ENCODE data around the gene VWA2.

VWA2 gene

DNA sequence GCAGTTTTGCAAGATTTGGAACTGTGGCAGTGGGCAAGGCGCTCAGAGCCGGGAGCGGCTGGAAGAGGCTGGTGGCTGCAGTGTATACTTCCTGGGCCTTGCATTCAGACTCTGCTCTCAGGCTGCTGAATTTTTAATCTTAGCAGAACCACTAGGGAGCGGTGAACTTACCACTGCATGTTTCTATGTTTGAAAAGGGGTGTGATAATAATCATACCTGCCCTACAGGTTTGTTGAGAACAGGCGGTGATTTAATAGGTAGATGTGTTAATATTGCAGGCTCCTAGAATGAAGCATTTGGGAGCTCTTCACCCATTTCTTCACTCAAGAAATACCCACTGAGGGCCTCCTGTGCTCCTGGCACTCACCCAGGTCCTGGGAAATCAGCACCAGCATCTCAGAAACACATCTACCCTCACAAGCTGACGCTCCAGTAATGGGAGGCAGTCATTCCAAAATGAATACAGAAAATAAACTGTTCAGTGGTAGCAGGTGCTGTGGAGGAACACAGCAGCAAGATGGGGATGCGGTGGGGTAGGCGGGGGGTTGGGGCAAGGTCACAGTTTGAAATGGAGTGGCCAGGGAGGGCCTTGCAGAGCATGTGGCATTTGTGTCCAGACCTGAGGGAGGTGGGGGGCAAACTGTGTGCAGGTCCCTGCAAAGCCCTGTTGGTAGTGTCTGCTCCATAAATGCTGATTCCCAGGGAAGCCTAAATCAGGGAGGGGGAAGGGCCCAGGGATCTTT is 41.0 kb downstream of the VWA2 start:
- DNase-seq (ENCODE audit: low read depth), result no peak
- TF ChIP-seq, protein P1, sequence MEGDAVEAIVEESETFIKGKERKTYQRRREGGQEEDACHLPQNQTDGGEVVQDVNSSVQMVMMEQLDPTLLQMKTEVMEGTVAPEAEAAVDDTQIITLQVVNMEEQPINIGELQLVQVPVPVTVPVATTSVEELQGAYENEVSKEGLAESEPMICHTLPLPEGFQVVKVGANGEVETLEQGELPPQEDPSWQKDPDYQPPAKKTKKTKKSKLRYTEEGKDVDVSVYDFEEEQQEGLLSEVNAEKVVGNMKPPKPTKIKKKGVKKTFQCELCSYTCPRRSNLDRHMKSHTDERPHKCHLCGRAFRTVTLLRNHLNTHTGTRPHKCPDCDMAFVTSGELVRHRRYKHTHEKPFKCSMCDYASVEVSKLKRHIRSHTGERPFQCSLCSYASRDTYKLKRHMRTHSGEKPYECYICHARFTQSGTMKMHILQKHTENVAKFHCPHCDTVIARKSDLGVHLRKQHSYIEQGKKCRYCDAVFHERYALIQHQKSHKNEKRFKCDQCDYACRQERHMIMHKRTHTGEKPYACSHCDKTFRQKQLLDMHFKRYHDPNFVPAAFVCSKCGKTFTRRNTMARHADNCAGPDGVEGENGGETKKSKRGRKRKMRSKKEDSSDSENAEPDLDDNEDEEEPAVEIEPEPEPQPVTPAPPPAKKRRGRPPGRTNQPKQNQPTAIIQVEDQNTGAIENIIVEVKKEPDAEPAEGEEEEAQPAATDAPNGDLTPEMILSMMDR (IDR thresholded peaks at IDR 0.05; ENCODE audit: low read length, missing control alignments), result no peak
- H3K4me3 ChIP-seq (replicated peaks; ENCODE audit: low read depth, low read length), result no peak overlapping the region

DNA sequence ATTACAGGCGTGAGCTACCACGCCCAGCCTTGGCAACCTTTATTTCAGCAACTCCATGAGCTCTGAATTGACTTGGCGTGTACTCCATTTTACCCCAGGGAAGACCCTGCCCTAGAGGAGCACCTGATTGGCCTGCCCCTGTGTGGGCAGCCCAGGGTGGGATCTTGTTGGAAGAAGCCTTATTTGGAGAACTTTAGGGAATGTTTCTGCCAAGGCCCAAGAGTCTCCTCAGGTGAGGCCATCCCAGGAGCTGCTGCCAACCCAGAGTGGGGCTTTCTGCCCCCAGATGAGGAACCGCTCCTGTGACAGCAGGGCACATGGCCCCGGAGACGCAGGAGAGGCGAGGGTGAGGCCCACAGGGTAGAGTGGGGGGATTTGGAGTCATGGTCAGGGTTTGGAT is 42.0 kb downstream of the VWA2 start:
- no peak for DNase-seq (ENCODE audit: low read depth)
- TF ChIP-seq, protein P1 (IDR thresholded peaks at IDR 0.05; ENCODE audit: low read length, missing control alignments), result no peak
- H3K4me3 ChIP-seq (replicated peaks; ENCODE audit: low read depth, low read length), result no peak overlapping the region

DNA sequence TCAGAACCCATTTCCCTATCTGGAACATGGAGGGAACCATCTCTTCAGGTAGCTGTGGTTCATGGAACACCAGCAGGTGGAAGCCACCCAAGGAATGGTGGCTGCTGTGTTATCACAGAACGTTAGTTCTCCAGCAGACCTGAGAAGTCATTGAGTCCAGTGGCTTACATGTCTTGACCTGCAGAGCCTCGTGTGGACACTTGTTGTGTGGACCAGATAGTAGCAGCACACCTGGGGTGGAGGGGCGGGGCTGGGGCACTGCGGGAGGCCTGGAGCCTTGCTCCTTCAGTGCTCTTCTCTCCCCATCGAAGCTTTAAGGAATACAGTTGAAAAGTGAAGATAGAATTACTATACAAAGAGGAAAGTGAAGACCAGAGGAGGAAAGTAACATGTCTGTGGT is 42.4 kb downstream of the VWA2 start:
- no peak overlapping the region for H3K4me3 ChIP-seq (replicated peaks; ENCODE audit: low read depth, low read length)
- DNase-seq (ENCODE audit: low read depth), result no peak
- TF ChIP-seq, protein P1 (IDR thresholded peaks at IDR 0.05; ENCODE audit: low read length, missing control alignments), result no peak

DNA sequence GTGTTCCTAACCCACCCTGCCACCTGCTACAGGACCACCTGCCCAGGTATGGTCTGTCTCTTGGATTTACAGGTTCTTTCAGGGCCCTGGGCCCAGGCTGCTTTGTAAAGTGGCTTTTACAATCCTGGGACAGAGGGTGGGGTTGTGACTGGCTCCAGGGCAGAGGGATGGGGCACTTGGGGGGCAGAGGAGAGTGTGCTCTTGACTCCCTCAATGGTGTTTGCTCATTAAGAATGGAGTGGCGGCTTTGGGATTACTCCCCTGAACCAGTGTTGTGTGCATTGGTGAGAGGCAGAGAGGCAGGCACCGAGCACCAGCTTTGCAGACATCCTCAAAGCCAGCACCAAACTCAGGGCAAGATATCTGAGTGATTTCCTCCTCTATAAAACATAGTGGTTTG is 43.5 kb downstream of the VWA2 start:
- TF ChIP-seq, protein P1 (IDR thresholded peaks at IDR 0.05; ENCODE audit: low read length, missing control alignments), result no peak
- no peak overlapping the region for H3K4me3 ChIP-seq (replicated peaks; ENCODE audit: low read depth, low read length)
- DNase-seq (ENCODE audit: low read depth), result no peak

DNA sequence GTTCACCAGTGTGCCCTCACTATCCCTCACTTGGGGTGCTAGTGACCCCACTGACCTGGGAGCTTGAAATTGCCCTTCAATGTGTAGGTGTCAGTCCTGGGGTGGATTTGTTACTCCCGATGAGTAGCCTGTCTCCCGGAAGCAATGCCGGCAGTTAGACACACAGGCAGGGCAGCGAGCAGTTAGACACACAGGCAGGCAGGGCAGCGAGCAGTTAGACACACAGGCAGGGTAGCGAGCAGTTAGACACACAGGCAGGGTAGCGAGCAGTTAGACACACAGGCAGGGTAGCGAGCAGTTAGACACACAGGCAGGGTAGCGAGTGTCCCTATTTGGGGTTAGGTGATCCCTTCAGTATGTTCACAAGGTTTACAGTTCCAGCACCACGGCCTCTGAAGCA is 44.0 kb downstream of the VWA2 start:
- DNase-seq (ENCODE audit: low read depth), result no peak
- TF ChIP-seq, protein P1 (IDR thresholded peaks at IDR 0.05; ENCODE audit: low read length, missing control alignments), result no peak
- no peak overlapping the region for H3K4me3 ChIP-seq (replicated peaks; ENCODE audit: low read depth, low read length)

DNA sequence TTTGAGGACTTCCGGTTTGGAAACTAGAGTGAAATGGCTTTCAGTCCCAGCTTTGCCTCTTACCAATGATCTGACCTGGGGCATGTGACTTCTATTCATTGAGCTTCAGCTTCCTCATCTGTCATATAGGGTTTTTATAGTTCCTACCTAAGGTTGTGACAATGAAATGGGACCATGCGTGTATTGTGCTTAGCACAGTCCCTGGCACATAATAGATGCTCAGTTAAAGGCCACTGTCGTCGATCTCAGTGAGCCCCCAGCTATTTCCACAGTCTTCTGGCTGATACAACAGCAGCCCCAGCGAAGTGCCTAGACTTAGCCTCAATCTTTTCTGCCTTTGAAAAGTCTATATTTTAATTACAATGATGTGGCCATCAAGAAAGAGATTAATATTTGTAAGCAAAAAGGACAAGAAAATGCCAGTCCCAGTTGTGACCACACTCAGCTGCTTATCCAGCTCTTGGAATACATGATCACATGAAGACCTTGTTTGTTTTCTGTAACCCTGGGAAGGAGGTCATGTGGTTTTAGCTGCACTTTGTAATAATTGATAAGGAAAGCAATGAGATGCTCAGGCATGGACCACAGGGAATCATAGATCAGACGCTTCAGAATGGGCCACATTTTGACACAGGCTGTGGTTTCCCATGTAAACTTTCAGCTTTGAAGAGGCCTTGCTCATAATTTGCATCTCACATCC is 44.6 kb downstream of the VWA2 start:
- TF ChIP-seq, protein P1 (IDR thresholded peaks at IDR 0.05; ENCODE audit: low read length, missing control alignments), result no peak
- no peak for DNase-seq (ENCODE audit: low read depth)
- no peak overlapping the region for H3K4me3 ChIP-seq (replicated peaks; ENCODE audit: low read depth, low read length)
